Gastrocnemius medialis (tissue), 4 donors: ENCODE measurements around the gene PAK6.

Source experiments
- CTCF ChIP-seq, 5 experiments: fragments of 450-650 bp in 3 of 5; fragments of 200-600 bp in 2 of 5; sonication (generic) in 2 of 5; IDR thresholded peaks in 4 of 5; conservative IDR thresholded peaks in 1 of 5; 1 replicate in 4 of 5; 2 replicates in 1 of 5; pipeline ENCODE4 v1.5.1; 2016 to 2019; ENCODE audit warnings: antibody characterized with exemption in 5 of 5, mild to moderate bottlenecking in 3 of 5, moderate library complexity in 3 of 5
- POLR2A ChIP-seq, 2 donors: fragments of 450-650 bp; IDR thresholded peaks; one replicate each; pipeline ENCODE4 v1.6.1; 2017; ENCODE audit warnings: antibody characterized with exemption in 2 of 2, mild to moderate bottlenecking in 2 of 2, moderate library complexity in 2 of 2

GRCh38 chr15:40266828-40267304 is 28.0 kb downstream of the PAK6 start:
- TF ChIP-seq POLR2A (IDR thresholded peaks at IDR 0.05) (no peak), CTCF (IDR thresholded peaks at IDR 0.05 in 4 of 5, conservative IDR thresholded peaks at IDR 0.05 in 1 of 5) (no peak)
